Activated T-cell treated with anti-CD3 and anti-CD28 coated beads, Interleukin-2, amount 50 U/mL, for 72 hours (primary cell): Measurements from ENCODE around the gene NTF4. TPM values are rescaled to one million over a fixed set of nuclear protein-coding genes. Genes with fewer than 3 reads are reported as not detected.
A peak's percentile ranks its signal among the peaks of the same experiment; 100 is the strongest.

Experiments
- ATAC-seq, 2 donors: fragments of 150-1000 bp; cut with Tn5 transposase; replicated peaks in 1 of 2; 2 replicates each; pipeline ENCODE4 v1.10.0; 2021; ENCODE audit warnings: moderate library complexity in 2 of 2, mild to moderate bottlenecking in 1 of 2
- DNase-seq, 2 donors: peaks; one replicate each; pipeline ENCODE4 v3.0.0; 2021 to 2022; ENCODE audit warnings: mixed read lengths in 1 of 2
- H3K27ac Mint-ChIP-seq: one replicate; pipeline ENCODE4 v1.8.0; 2022; ENCODE audit warnings: mild to moderate bottlenecking, moderate library complexity, mixed read lengths
- H3K27me3 Mint-ChIP-seq: one replicate; pipeline ENCODE4 v1.8.0; 2022; ENCODE audit warnings: low read depth, mixed read lengths
- H3K36me3 Mint-ChIP-seq, 2 donors: one replicate each; pipeline ENCODE4 v1.8.0; 2022; ENCODE audit warnings: mixed read lengths in 2 of 2, mild to moderate bottlenecking in 1 of 2; ENCODE audit not compliant: insufficient read depth in 2 of 2
- H3K4me1 Mint-ChIP-seq: one replicate; pipeline ENCODE4 v1.8.0; 2022; ENCODE audit warnings: low read depth, mixed read lengths
- H3K4me3 Mint-ChIP-seq, 2 donors: one replicate each; pipeline ENCODE4 v1.8.0; 2022; ENCODE audit warnings: mild to moderate bottlenecking in 2 of 2, mixed read lengths in 2 of 2, moderate library complexity in 2 of 2
- H3K9me3 Mint-ChIP-seq, 2 donors: one replicate each; pipeline ENCODE4 v1.8.0; 2022; ENCODE audit warnings: mixed read lengths in 2 of 2
- total RNA-seq, 2 donors: library from RNA; stranded (reverse); gene quantifications; one replicate each; pipeline ENCODE4 v1.2.3, GENCODE V29; 2022

The NTF4 gene
- total RNA-seq, result not detected

- no peak within 1 kb of the TSS for H3K27ac Mint-ChIP-seq
- peaks cover 0 to 1% of the 10 kb centered on the region in 2 donors for H3K36me3 Mint-ChIP-seq
- no peaks in the 10 kb centered on the region for H3K4me1 Mint-ChIP-seq
- peak in 1 of 2 donors; percentile 17 for ATAC-seq
- peaks cover 79% of the 10 kb centered on the region for H3K27me3 Mint-ChIP-seq
- peaks cover 0 to 4% of the 10 kb centered on the region in 2 donors for H3K9me3 Mint-ChIP-seq
- peak within 1 kb of the TSS in 1 of 2 donors; percentile 29 for H3K4me3 Mint-ChIP-seq
- DNase-seq, result no peak
Observed at GRCh38 chr19:49064768-49065611, at the start of gene NTF4. Gene NTF4, minus strand, starts transcription at chr19:49064818. Its CDS starts 2,821 bp downstream, at chr19:49061997.

- peak; percentile 78 to 90 for DNase-seq
- H3K4me1 Mint-ChIP-seq, result peaks cover 35% of the 10 kb centered on the region
- H3K36me3 Mint-ChIP-seq, result peaks cover 0 to under 1% of the 10 kb centered on the region in 2 donors
- no peaks in the 10 kb centered on the region for H3K9me3 Mint-ChIP-seq
- H3K4me3 Mint-ChIP-seq, result peak within 1 kb of the TSS; percentile 83 to 93
- peak within 1 kb of the TSS; percentile 76 for H3K27ac Mint-ChIP-seq
- H3K27me3 Mint-ChIP-seq, result no peaks in the 10 kb centered on the region
- peak; percentile 74 for ATAC-seq
Observed at GRCh38 chr19:49113762-49114629, 49.4 kb upstream of the NTF4 start, which contains the start of gene LIN7B. Gene LIN7B, plus strand, starts transcription at chr19:49114370. Its CDS starts 35 bp downstream, at chr19:49114405.

GRCh38 chr19:49111218-49111998 lies 46.8 kb upstream of the NTF4 start:
- Mint-ChIP-seq H3K4me3 (no peak overlapping the region), H3K4me1 (peaks cover 15% of the 10 kb centered on the region), H3K27me3 (no peaks in the 10 kb centered on the region), H3K9me3 (no peaks in the 10 kb centered on the region), H3K27ac (no peak overlapping the region), H3K36me3 (peaks cover 6 to 10% of the 10 kb centered on the region in 2 donors)
- no peak for ATAC-seq
- DNase-seq, result no peak

GRCh38 chr19:49110567-49110966 lies 45.9 kb upstream of the NTF4 start:
- Mint-ChIP-seq H3K9me3 (no peaks in the 10 kb centered on the region), H3K4me3 (no peak overlapping the region), H3K36me3 (peaks cover 6 to 10% of the 10 kb centered on the region in 2 donors), H3K27ac (no peak overlapping the region), H3K27me3 (no peaks in the 10 kb centered on the region), H3K4me1 (peaks cover 11% of the 10 kb centered on the region)
- no peak for DNase-seq
- ATAC-seq, result no peak

- Mint-ChIP-seq H3K27ac (no peak overlapping the region), H3K4me3 (no peak overlapping the region), H3K4me1 (peaks cover 11% of the 10 kb centered on the region), H3K9me3 (no peaks in the 10 kb centered on the region), H3K36me3 (peaks cover 6 to 16% of the 10 kb centered on the region in 2 donors), H3K27me3 (no peaks in the 10 kb centered on the region)
- no peak for DNase-seq
- ATAC-seq, result no peak
Observed at GRCh38 chr19:49109569-49110233, 45.1 kb upstream of the NTF4 start.

- no peak for ATAC-seq
- Mint-ChIP-seq H3K27me3 (no peaks in the 10 kb centered on the region), H3K27ac (peak overlapping the region; percentile 3), H3K36me3 (peaks cover 6 to 17% of the 10 kb centered on the region in 2 donors), H3K4me1 (peaks cover 11% of the 10 kb centered on the region), H3K9me3 (no peaks in the 10 kb centered on the region), H3K4me3 (no peak overlapping the region)
- DNase-seq, result no peak
Observed at GRCh38 chr19:49109051-49109450, 44.4 kb upstream of the NTF4 start.

GRCh38 chr19:49107625-49108459 lies 43.2 kb upstream of the NTF4 start:
- DNase-seq, result no peak
- Mint-ChIP-seq H3K27me3 (no peaks in the 10 kb centered on the region), H3K36me3 (peaks cover 6 to 18% of the 10 kb centered on the region in 2 donors), H3K9me3 (no peaks in the 10 kb centered on the region), H3K27ac (no peak overlapping the region), H3K4me1 (no peaks in the 10 kb centered on the region), H3K4me3 (no peak overlapping the region)
- no peak for ATAC-seq

- Mint-ChIP-seq H3K27ac (no peak overlapping the region), H3K36me3 (peaks cover 6 to 20% of the 10 kb centered on the region in 2 donors), H3K4me1 (no peaks in the 10 kb centered on the region), H3K27me3 (no peaks in the 10 kb centered on the region), H3K4me3 (no peak overlapping the region), H3K9me3 (no peaks in the 10 kb centered on the region)
- peak; percentile 67 to 72 for DNase-seq
- peak; percentile 57 to 68 for ATAC-seq
Observed at GRCh38 chr19:49106648-49107135, 42.1 kb upstream of the NTF4 start.

- Mint-ChIP-seq H3K36me3 (peaks cover 12 to 29% of the 10 kb centered on the region in 2 donors), H3K27me3 (no peaks in the 10 kb centered on the region), H3K4me3 (no peak overlapping the region), H3K9me3 (no peaks in the 10 kb centered on the region), H3K4me1 (peaks cover 10% of the 10 kb centered on the region), H3K27ac (no peak overlapping the region)
- no peak for DNase-seq
- ATAC-seq, result no peak
Observed at GRCh38 chr19:49104229-49104864, 39.7 kb upstream of the NTF4 start.

- no peak for ATAC-seq
- Mint-ChIP-seq H3K27ac (no peak overlapping the region), H3K4me1 (peaks cover 10% of the 10 kb centered on the region), H3K27me3 (no peaks in the 10 kb centered on the region), H3K9me3 (no peaks in the 10 kb centered on the region), H3K36me3 (peaks cover 13 to 24% of the 10 kb centered on the region in 2 donors), H3K4me3 (no peak overlapping the region)
- no peak for DNase-seq
Observed at GRCh38 chr19:49103331-49104085, 38.9 kb upstream of the NTF4 start.
